Activated T-helper 17 cell treated with anti-CD3 and anti-CD28 coated beads, Interleukin-2, amount 50 U/mL, for 72 hours (primary cell): ENCODE measurements around the gene ING3. TPM values are rescaled to one million over a fixed set of nuclear protein-coding genes. Genes with fewer than 3 reads are reported as not detected.
"Not testable (repeated sequence)": the region's sequence is repeated elsewhere in the genome, so short reads cannot be mapped to it uniquely, and the experiment has no call there.

ENCODE experiments used
- ATAC-seq: fragments of 150-1000 bp; cut with Tn5 transposase; replicated peaks from 2 replicates; pipeline ENCODE4 v1.10.0; 2021; ENCODE audit warnings: mild to moderate bottlenecking, moderate library complexity
- H3K27ac Mint-ChIP-seq: one replicate; pipeline ENCODE4 v1.8.0; 2022; ENCODE audit warnings: mixed read lengths
- H3K27me3 Mint-ChIP-seq: one replicate; pipeline ENCODE4 v1.8.0; 2022; ENCODE audit warnings: mixed read lengths
- H3K36me3 Mint-ChIP-seq: one replicate; pipeline ENCODE4 v1.8.0; 2022; ENCODE audit warnings: low read depth, mild to moderate bottlenecking, mixed read lengths
- H3K4me1 Mint-ChIP-seq: one replicate; pipeline ENCODE4 v1.8.0; 2022; ENCODE audit warnings: mixed read lengths
- H3K4me3 Mint-ChIP-seq: one replicate; pipeline ENCODE4 v1.8.0; 2022; ENCODE audit warnings: mild to moderate bottlenecking, mixed read lengths
- H3K9me3 Mint-ChIP-seq: one replicate; pipeline ENCODE4 v1.8.0; 2022; ENCODE audit warnings: mixed read lengths
- total RNA-seq, 2 donors: library from RNA; stranded (reverse); gene quantifications; one replicate each; pipeline ENCODE4 v1.2.3, GENCODE V29; 2022

ING3 gene
- total RNA-seq, 2 donors from 2014 or later: 21.9 to 29.9 TPM

DNA sequence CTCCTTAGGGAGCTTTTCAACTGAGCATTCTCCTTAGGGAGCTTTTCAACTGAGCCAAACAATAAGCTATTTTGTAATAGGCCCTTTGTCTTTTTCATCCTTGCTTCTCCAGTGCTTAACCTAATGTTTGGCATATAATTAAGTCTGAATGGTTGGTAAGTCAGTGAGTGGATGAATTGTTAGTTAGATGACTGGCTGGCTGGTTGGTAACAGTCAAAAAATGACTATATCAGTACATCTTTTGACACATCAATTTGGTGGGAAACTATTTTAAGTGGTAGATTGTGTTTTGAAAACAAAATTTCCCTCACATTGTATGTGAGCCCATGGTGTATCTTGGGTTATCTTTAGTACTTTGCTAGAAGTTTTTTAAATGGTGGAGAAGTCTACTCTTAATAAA is 16.4 kb downstream of the ING3 start:
- Mint-ChIP-seq H3K9me3 (no peaks in the 10 kb centered on the region), H3K27me3 (no peaks in the 10 kb centered on the region), H3K4me1 (no peaks in the 10 kb centered on the region), H3K27ac (peak overlapping the region; percentile 45), H3K4me3 (no peak overlapping the region), H3K36me3 (peaks cover 84% of the 10 kb centered on the region)
- peak; percentile 64 for ATAC-seq

GRCh38 chr7:120973849-120974248 is 23.3 kb downstream of the ING3 start:
- no peaks in the 10 kb centered on the region for H3K4me1 Mint-ChIP-seq
- no peaks in the 10 kb centered on the region for H3K27me3 Mint-ChIP-seq
- H3K4me3 Mint-ChIP-seq: no peak overlapping the region
- no peak for ATAC-seq
- peaks cover 78% of the 10 kb centered on the region for H3K36me3 Mint-ChIP-seq
- no peak overlapping the region for H3K27ac Mint-ChIP-seq
- H3K9me3 Mint-ChIP-seq: no peaks in the 10 kb centered on the region

GRCh38 chr7:120979765-120980499 is 29.4 kb downstream of the ING3 start:
- H3K4me1 Mint-ChIP-seq: peaks cover 10% of the 10 kb centered on the region
- H3K36me3 Mint-ChIP-seq: peaks cover 20% of the 10 kb centered on the region
- peaks cover 6% of the 10 kb centered on the region for H3K27me3 Mint-ChIP-seq
- peak; percentile 42 for ATAC-seq
- H3K9me3 Mint-ChIP-seq: no peaks in the 10 kb centered on the region
- peak overlapping the region; percentile 65 for H3K27ac Mint-ChIP-seq
- no peak overlapping the region for H3K4me3 Mint-ChIP-seq

- H3K27me3 Mint-ChIP-seq: peaks cover 7% of the 10 kb centered on the region
- no peak for ATAC-seq
- H3K27ac Mint-ChIP-seq: no peak overlapping the region
- H3K9me3 Mint-ChIP-seq: no peaks in the 10 kb centered on the region
- peaks cover 9% of the 10 kb centered on the region for H3K36me3 Mint-ChIP-seq
- no peak overlapping the region for H3K4me3 Mint-ChIP-seq
- peaks cover 10% of the 10 kb centered on the region for H3K4me1 Mint-ChIP-seq
Observed at GRCh38 chr7:120981117-120981516, 30.5 kb downstream of the ING3 start.

DNA sequence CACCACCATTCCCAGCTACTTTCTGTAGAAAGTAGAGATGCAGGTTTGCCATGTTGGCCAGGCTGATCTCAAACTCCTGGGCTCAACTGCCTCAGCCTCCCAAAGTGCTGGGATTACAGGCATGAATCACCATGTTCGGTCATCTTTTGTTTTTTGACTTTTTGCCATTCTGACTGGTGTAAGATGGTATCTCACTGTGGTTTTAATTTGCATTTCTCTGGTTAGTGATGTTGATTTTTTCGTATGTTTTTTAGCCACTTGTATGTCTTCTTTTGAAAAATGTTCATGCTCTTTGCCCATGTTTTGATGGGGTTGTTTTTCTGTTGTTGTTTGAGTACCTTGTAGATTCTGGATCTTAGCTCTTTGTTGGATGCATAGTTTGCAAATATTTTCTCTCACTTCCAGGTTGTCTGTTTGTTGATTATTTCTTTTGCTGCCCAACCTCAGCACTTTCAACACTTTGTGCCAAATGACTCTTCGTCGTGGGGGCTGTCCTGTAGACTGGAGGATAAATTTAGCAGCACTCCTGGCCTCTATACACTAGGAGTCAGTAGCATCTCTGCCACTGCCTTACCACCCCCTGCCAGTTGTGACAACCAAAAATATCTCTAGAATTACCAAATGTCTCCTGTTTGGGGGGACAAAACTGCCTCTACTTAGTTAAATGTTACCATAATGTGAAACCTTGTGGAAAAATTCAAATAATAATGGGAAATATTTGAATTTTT is 31.5 kb downstream of the ING3 start:
- Mint-ChIP-seq H3K27me3 (peaks cover 16% of the 10 kb centered on the region), H3K4me1 (peaks cover 10% of the 10 kb centered on the region), H3K27ac (peak overlapping the region; percentile 61), H3K36me3 (no peaks in the 10 kb centered on the region), H3K9me3 (no peaks in the 10 kb centered on the region), H3K4me3 (peak overlapping the region; percentile 15)
- peak; percentile 92 for ATAC-seq

DNA sequence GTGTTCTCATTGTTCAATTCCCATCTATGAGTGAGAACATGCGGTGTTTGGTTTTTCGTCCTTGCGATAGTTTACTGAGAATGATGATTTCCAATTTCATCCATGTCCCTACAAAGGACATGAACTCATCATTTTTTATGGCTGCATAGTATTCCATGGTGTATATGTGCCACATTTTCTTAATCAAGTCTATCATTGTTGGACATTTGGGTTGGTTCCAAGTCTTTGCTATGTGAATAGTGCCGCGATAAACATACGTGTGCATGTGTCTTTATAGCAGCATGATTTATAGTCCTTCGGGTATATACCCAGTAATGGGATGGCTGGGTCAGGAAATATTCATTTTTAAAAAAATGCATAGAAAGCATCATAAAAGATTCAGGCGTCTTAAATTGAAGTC is 33.0 kb downstream of the ING3 start:
- Mint-ChIP-seq H3K27me3 (peaks cover 23% of the 10 kb centered on the region), H3K4me1 (peaks cover 10% of the 10 kb centered on the region)
- not testable (repeated sequence) for H3K36me3 Mint-ChIP-seq, H3K9me3 Mint-ChIP-seq, H3K27ac Mint-ChIP-seq, ATAC-seq, H3K4me3 Mint-ChIP-seq

DNA sequence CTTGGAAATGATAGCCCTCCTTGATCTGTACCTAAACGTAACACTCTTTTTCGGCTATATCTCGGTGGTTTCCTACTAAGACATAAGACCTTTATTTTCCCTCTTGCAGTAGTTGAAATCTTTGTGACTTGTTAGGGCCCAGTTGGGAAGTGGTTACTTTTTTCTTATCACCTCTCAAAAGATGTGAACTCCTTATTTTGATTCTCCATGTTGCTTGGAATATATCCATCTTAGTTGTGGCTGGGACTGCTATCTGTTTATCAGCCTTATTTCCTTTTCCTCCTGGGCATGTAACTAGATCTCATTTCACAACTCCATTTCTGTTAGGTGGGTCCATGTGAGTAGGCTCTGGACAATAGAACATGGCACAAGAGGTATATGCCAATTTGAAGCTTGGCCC is 33.8 kb downstream of the ING3 start:
- Mint-ChIP-seq H3K4me1 (peaks cover 14% of the 10 kb centered on the region), H3K9me3 (no peaks in the 10 kb centered on the region), H3K4me3 (no peak overlapping the region), H3K27me3 (peaks cover 29% of the 10 kb centered on the region), H3K36me3 (no peaks in the 10 kb centered on the region), H3K27ac (no peak overlapping the region)
- no peak for ATAC-seq

GRCh38 chr7:120985130-120985758 is 34.7 kb downstream of the ING3 start:
- Mint-ChIP-seq H3K4me1 (peaks cover 14% of the 10 kb centered on the region), H3K4me3 (no peak overlapping the region), H3K36me3 (no peaks in the 10 kb centered on the region), H3K9me3 (no peaks in the 10 kb centered on the region), H3K27me3 (peaks cover 37% of the 10 kb centered on the region), H3K27ac (no peak overlapping the region)
- ATAC-seq: no peak

DNA sequence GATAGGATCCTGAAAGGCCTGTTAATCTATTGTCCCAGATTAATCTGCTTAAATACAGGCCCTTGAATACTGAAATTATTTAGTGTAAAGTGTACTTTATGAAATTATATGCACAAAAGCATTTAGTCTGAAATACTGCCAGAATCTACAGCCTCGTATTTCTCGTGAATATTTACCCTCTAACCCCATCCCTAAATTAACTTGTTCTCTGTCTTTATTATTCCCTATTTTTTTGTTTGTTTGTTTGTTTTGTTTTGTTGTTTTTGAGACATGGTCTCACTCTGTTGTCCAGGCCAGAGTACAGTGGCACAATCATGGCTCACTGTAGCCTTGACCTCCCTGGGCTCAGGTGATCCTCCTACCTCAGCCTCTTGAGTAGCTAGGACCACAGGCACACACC is 35.3 kb downstream of the ING3 start:
- H3K27ac Mint-ChIP-seq: no peak overlapping the region
- peaks cover 39% of the 10 kb centered on the region for H3K27me3 Mint-ChIP-seq

GRCh38 chr7:120986650-120987049 is 36.1 kb downstream of the ING3 start:
- Mint-ChIP-seq H3K27me3 (peaks cover 39% of the 10 kb centered on the region), H3K4me3 (no peak overlapping the region), H3K27ac (no peak overlapping the region), H3K9me3 (no peaks in the 10 kb centered on the region), H3K36me3 (no peaks in the 10 kb centered on the region), H3K4me1 (peaks cover 11% of the 10 kb centered on the region)
- no peak for ATAC-seq

More for the DNA sequence above, 35.3 kb downstream of the ING3 start:
- no peak for ATAC-seq
- no peaks in the 10 kb centered on the region for H3K9me3 Mint-ChIP-seq
- H3K4me1 Mint-ChIP-seq: peaks cover 14% of the 10 kb centered on the region
- no peaks in the 10 kb centered on the region for H3K36me3 Mint-ChIP-seq
- H3K4me3 Mint-ChIP-seq: no peak overlapping the region

- Mint-ChIP-seq H3K27ac (no peak overlapping the region), H3K4me3 (peak overlapping the region; percentile 70), H3K27me3 (peaks cover 41% of the 10 kb centered on the region), H3K9me3 (no peaks in the 10 kb centered on the region), H3K36me3 (no peaks in the 10 kb centered on the region), H3K4me1 (peaks cover 5% of the 10 kb centered on the region)
- ATAC-seq: no peak
Observed at GRCh38 chr7:120987280-120987679, 36.7 kb downstream of the ING3 start.

DNA sequence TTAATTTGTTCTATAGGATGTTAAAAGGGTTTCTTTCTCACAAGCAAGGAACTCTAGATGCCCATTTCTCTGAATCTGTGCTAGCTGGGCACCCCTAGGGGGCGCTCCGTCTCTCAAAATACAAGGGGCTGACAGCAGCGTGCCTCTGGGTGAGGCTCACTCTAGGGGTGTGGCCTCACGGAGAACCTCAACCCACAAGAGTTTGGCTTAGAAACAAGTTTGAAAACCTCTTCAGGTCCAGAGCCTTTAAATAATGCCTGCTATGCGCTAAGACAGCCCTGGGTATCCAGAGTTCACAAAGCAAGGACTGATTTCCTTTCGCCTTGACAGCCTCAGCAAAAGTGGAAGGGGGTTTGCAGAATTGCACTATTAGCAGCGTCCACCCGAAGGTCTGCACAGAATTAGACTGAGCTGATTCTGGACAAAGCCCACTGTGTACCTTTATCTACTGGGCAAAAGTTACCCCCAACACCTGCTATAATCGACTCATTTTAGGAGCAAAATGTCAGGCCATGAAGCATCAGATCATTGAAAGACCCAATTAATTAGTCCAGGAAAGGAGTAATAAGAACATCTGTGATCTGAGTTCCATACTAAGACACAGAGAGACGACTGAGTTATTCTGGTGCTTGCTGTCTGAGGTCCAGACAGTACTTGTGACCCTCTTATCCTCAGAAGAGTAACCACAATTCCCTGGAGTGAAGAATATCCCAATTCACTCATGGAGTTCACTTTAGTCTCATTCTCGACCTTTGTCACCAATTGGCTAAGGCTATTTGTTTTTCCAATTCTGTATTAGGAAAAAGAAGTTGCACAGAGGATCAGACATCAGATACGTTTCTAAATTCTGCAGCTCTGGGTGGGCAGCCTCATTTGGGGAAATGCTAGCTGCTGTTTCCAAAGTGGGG is 37.4 kb downstream of the ING3 start:
- no peaks in the 10 kb centered on the region for H3K9me3 Mint-ChIP-seq

GRCh38 chr7:120988591-120989256 is 38.1 kb downstream of the ING3 start, which contains the start of gene CPED1:
Gene CPED1, plus strand, starts transcription at chr7:120988711. Its CDS starts 911 bp downstream, at chr7:120989622.
- no peaks in the 10 kb centered on the region for H3K36me3 Mint-ChIP-seq
- H3K9me3 Mint-ChIP-seq: no peaks in the 10 kb centered on the region
- ATAC-seq: peak; percentile 66
- peaks cover 48% of the 10 kb centered on the region for H3K27me3 Mint-ChIP-seq
- H3K27ac Mint-ChIP-seq: no peak within 1 kb of the TSS
- H3K4me1 Mint-ChIP-seq: peaks cover 4% of the 10 kb centered on the region
- H3K4me3 Mint-ChIP-seq: peak within 1 kb of the TSS; percentile 70

More for the DNA sequence above, 37.4 kb downstream of the ING3 start:
- no peaks in the 10 kb centered on the region for H3K36me3 Mint-ChIP-seq
- peak overlapping the region; percentile 70 for H3K4me3 Mint-ChIP-seq
- peak; percentile 97 for ATAC-seq
- H3K27me3 Mint-ChIP-seq: peaks cover 43% of the 10 kb centered on the region
- H3K4me1 Mint-ChIP-seq: peaks cover 4% of the 10 kb centered on the region
- H3K27ac Mint-ChIP-seq: no peak overlapping the region
